ENCODE data around the gene KLHDC7B.

KLHDC7B gene

DNA sequence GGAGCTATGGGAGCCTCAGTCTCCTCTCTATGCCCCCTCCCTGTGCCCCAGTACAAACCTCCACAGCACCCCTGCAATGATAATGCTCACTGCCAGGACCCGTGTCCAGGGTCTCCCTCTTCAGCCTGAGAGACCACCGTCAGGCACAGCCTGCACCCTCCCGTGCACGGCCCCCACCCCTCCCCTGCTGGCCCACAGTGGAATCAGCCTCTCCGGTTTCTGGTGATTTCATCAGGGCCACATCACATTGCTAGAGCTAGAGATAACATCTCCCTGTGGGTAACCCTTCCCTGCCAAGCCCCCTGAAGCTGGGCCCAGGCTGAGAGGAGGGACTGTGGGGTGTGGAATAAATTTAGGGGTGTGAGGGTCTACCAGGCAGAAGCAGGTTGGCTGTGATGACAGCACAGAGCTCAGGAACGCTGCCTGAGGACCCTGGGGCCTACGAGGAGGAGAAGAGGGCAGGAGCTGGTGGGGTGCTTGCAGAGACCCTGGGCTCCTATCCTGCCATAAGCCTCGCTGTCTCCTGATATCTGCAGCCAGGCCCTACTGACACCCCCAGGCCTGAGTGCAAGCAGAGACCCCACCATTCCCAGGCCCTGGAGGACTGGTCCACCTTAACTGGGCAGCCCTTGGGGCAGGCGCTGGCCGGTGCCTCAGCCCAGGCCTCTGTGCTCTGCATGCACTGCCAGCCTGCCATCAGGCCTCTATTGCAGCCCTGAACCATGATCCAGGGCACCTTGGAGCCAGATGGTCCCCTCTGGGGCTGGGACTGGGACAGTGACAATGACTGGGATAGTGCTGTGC is at the start of gene KLHDC7B:
Gene KLHDC7B (plus strand): TSS at position 378 of the 804 bp plus-strand sequence. CDS start 345 bp downstream, at position 723.
- no peak for DNase-seq (ENCODE audit: low read depth in 1 of 2, low spot score in 1 of 2)

- DNase-seq (ENCODE audit: low read depth in 1 of 2, low spot score in 1 of 2) = no peak
Observed at GRCh38 chr22:50497093-50497492, 48.6 kb upstream of the KLHDC7B start.

- DNase-seq (ENCODE audit: low read depth in 1 of 2, low spot score in 1 of 2) = peak; percentile 40 to 45
Observed at GRCh38 chr22:50498322-50498890, 47.3 kb upstream of the KLHDC7B start.

- no peak for DNase-seq (ENCODE audit: low read depth in 1 of 2, low spot score in 1 of 2)
Observed at GRCh38 chr22:50500452-50500851, 45.2 kb upstream of the KLHDC7B start.

DNA sequence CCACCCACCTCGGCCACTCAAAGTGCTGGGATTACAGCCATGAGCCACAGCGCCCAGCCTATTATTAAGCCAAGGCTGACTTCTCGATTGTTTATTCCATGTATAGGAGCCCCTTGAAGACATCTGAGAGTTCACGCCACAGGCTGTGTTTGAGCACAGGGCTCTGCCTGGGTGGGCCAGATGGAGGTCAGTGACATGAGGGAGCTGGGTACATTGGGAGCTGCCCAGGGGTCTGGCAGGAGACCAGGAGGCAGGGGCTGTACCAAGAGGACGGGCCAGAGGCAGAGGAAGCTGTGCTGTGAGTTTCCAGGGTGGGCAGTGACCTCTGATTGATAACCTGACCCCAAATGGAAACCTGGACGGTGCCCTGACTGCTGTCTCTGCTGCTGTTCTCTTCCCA is 43.6 kb upstream of the KLHDC7B start:
- no peak for DNase-seq (ENCODE audit: low read depth in 1 of 2, low spot score in 1 of 2)

GRCh38 chr22:50502628-50503474 is 42.8 kb upstream of the KLHDC7B start:
- no peak for DNase-seq (ENCODE audit: low read depth in 1 of 2, low spot score in 1 of 2)

GRCh38 chr22:50503475-50504145 is 42.1 kb upstream of the KLHDC7B start:
- no peak for DNase-seq (ENCODE audit: low read depth in 1 of 2, low spot score in 1 of 2)

DNA sequence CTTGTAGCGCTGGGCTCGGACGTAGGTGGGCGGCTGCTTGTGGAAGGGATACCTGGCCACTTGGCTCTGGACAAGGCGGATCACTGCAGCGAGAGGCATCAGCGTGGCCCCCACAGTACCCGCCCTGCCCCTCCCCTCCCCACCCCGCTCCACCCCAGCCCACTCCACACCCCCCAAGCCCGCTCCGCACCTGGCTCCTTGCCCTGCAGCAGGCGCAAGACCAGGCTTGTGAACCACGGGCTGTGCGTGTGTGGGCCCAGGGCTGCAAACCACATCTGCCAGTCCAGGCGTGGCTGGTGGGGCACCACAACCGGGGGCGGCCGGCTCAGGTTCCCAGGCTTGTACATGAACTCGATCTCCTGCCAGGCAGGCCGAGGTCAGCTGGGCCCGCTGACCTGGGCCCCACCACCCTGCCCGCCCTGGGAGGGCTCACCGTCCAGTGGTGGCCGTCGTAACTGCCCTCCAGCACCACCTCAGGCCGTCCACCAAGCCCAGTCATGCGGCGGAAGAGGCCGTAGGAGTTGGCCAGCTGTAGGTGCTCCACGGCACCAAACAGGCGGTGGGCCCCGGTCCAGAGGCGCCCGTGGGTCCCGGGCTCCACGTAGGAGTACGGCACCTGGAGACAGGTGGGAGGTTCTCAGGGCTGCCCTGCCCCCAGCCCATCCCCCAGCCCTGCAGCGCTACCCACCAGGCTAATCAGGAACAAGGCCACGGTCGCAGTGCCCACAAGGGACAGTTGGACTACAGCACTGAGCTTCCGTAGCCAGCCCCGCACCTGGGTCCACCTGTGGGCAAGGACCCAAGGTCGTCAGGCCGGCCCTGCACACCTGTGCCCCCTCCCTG is 41.1 kb upstream of the KLHDC7B start:
- no peak for DNase-seq (ENCODE audit: low read depth in 1 of 2, low spot score in 1 of 2)

GRCh38 chr22:50505276-50505775 is 40.4 kb upstream of the KLHDC7B start:
- DNase-seq (ENCODE audit: low read depth in 1 of 2, low spot score in 1 of 2) = no peak

DNA sequence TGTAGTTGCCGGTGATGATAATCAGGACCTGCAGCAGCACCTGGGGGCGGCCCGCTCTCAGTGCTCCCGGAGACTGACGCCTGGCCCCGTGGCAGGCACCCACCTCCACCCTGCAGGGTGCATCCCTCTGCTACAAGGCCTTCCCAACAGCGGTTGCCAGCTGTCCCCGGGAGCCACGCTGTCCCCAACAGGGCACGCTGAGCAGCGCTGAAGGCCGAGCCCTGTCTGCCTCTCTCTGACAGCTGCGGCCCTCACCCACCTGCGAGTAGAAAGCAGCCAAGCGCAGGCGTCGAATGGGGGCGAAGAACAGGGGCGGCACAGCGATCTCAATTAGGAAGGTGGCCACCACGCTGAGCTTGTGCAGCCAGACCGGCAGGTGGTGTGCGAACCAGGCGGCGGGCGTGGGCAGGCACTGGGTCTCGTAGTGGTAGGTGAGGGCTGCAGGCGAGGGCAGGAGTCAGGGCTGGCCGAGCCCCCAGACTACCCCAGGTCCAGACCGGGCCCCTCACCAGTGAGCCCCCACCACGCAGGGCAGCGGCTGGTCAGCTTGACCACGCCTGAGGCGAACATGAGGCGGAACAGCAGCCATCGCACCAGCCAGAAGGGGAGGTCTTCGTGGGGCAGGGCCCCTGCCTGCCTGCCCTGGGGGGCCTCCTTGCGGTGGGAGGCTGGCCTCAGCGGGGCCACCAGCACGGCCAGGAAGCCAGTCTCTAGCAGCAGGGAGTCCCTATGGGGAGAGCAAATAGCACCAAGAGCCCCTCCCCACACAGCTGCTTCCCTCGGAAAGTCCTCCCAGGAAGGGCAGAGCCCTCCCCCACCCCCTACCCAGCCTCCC is 39.7 kb upstream of the KLHDC7B start:
- no peak for DNase-seq (ENCODE audit: low read depth in 1 of 2, low spot score in 1 of 2)

- DNase-seq (ENCODE audit: low read depth in 1 of 2, low spot score in 1 of 2) = no peak
Observed at GRCh38 chr22:50506611-50507420, 38.9 kb upstream of the KLHDC7B start.

- peak; percentile 87 to 92 for DNase-seq (ENCODE audit: low read depth in 1 of 2, low spot score in 1 of 2)
Observed at GRCh38 chr22:50507421-50507990, 38.2 kb upstream of the KLHDC7B start, which contains the start of gene LMF2. Gene LMF2 (minus strand): TSS chr22:50507702. CDS start chr22:50507675, 27 bp downstream.

GRCh38 chr22:50507991-50508884 is 37.5 kb upstream of the KLHDC7B start, which contains the start of gene NCAPH2:
Gene NCAPH2 (plus strand): TSS chr22:50508224. CDS start chr22:50508338, 114 bp downstream.
- DNase-seq (ENCODE audit: low read depth in 1 of 2, low spot score in 1 of 2) = peak; percentile 93 to 98

DNA sequence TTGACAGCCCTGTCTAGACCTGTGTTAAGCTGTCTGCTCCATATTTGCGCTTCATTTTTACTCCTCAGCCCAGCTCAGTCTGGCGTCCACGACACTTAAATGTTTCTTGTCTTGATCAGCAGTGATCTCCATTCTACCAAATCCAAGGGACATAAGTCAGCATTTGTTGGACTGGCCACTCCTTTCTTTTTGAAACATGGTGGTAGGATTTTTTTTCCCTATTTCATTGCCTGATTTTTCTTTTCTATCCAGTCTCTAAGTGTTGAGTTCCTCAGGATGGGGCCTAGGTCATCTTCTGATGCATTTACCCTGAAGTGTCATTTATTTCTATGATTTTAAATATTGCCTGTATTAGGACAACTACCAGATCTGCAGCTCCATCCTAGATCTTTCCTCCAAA is 36.8 kb upstream of the KLHDC7B start:
- DNase-seq (ENCODE audit: low read depth in 1 of 2, low spot score in 1 of 2) = no peak

DNA sequence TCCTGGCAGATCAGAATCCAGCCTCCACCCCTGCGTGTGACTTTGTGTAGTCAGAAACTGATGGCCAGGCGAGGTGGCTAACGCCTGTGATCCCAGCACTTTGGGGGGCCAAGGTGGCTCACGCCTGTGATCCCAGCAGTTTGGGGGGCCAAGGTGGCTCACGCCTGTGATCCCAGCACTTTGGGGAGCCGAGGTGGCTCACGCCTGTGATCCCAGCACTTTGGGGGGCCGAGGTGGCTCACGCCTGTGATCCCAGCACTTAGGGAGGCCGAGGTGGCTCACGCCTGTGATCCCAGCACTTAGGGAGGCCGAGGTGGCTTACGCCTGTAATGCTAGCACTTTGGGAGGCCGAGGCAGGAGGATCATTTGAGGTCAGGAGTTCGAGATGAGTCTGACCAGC is 32.5 kb upstream of the KLHDC7B start:
- DNase-seq (ENCODE audit: low read depth in 1 of 2, low spot score in 1 of 2) = no peak

DNA sequence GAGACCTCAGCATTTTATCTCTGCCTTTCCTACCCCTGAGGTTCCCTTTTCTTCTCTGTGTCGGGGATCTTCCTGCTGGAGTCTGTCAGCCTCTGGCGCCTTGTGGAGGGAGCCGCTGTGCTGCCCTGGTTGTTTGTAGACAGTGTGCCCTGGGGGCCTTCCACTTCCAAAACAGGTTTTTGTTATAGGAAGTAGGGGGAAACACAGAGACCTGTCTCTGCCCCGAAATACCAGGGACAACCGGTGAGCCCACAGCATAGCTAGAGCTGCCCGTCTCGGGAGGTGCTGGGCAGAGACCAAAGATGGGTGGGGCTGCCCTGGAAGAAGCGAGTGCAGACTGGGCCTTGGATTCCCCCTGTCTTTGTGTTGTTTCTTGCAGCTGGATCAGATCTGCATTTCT is 29.6 kb upstream of the KLHDC7B start:
- DNase-seq (ENCODE audit: low read depth in 1 of 2, low spot score in 1 of 2) = no peak

- DNase-seq (ENCODE audit: low read depth in 1 of 2, low spot score in 1 of 2) = no peak
Observed at GRCh38 chr22:50516891-50517290, 28.8 kb upstream of the KLHDC7B start.

Measured in activated T-helper 1 cell treated with anti-CD3 and anti-CD28 coated beads, Interleukin-2, amount 50 U/mL, for 16 hours (primary cell).